DMS79 (cell line): ENCODE data around the gene CHRM2.

Experiments used
- DNase-seq: peaks from one replicate; lab custom pipeline; 2025; lab: John Stamatoyannopoulos, UW

The CHRM2 gene

GRCh38 chr7:136894789-136895188, 26.3 kb downstream of the CHRM2 start:
- DNase-seq: no peak

- DNase-seq: no peak
These were observed 29.2 kb downstream of the CHRM2 start for GRCh38 chr7:136897676-136898075.

GRCh38 chr7:136900005-136900404, 31.6 kb downstream of the CHRM2 start:
- no peak for DNase-seq

GRCh38 chr7:136910771-136911170, 42.3 kb downstream of the CHRM2 start:
- DNase-seq: no peak

GRCh38 chr7:136911344-136911743, 42.9 kb downstream of the CHRM2 start:
- DNase-seq: no peak

- DNase-seq: no peak
These were observed 43.9 kb downstream of the CHRM2 start for GRCh38 chr7:136912339-136912738.

- no peak for DNase-seq
These were observed 45.6 kb downstream of the CHRM2 start for GRCh38 chr7:136914016-136914415.

GRCh38 chr7:136919820-136920219, 51.4 kb downstream of the CHRM2 start:
- no peak for DNase-seq

GRCh38 chr7:136923111-136923667, 54.7 kb downstream of the CHRM2 start:
- DNase-seq: no peak

- DNase-seq: no peak
These were observed 56.6 kb downstream of the CHRM2 start for GRCh38 chr7:136925044-136925443.

- no peak for DNase-seq
These were observed 57.1 kb downstream of the CHRM2 start for GRCh38 chr7:136925556-136925955.

GRCh38 chr7:136931169-136931867, 62.9 kb downstream of the CHRM2 start:
- DNase-seq: no peak

- DNase-seq: no peak
These were observed 69.0 kb downstream of the CHRM2 start for GRCh38 chr7:136937436-136937835.

- DNase-seq: no peak
These were observed 70.0 kb downstream of the CHRM2 start for GRCh38 chr7:136938476-136938875.

- no peak for DNase-seq
These were observed 71.7 kb downstream of the CHRM2 start for GRCh38 chr7:136940122-136940521.

GRCh38 chr7:136940917-136941316, 72.5 kb downstream of the CHRM2 start:
- DNase-seq: no peak

- DNase-seq: no peak
These were observed 73.4 kb downstream of the CHRM2 start for GRCh38 chr7:136941816-136942215.

GRCh38 chr7:136942401-136942800, 73.9 kb downstream of the CHRM2 start:
- DNase-seq: no peak

- no peak for DNase-seq
These were observed 74.5 kb downstream of the CHRM2 start for GRCh38 chr7:136942994-136943393.

GRCh38 chr7:136947347-136947746, 78.9 kb downstream of the CHRM2 start:
- DNase-seq: no peak

GRCh38 chr7:136950331-136950730, 81.9 kb downstream of the CHRM2 start:
- DNase-seq: no peak

- DNase-seq: no peak
These were observed 84.9 kb downstream of the CHRM2 start for GRCh38 chr7:136953386-136953785.

- DNase-seq: no peak
These were observed 87.8 kb downstream of the CHRM2 start for GRCh38 chr7:136956232-136956631.

GRCh38 chr7:136956671-136957070, 88.2 kb downstream of the CHRM2 start:
- no peak for DNase-seq
